H9 (cell line): Measurements from ENCODE around the gene TRMT44. TPM values are rescaled to one million over a fixed set of nuclear protein-coding genes. Genes with fewer than 3 reads are reported as not detected.
A peak's percentile ranks its signal among the peaks of the same experiment; 100 is the strongest.

Source experiments
- DNase-seq: peaks from one replicate; pipeline ENCODE4 v3.0.0-alpha.2; 2017
- H2AFZ ChIP-seq: one replicate; pipeline ENCODE4 v1.6.1; 2013; ENCODE audit warnings: mild to moderate bottlenecking, low read length, control low read depth, moderate library complexity
- H2AK5ac ChIP-seq: 2 replicates; pipeline ENCODE4 v1.6.1; 2013; ENCODE audit warnings: low read length, control low read depth, mixed read lengths; ENCODE audit not compliant: insufficient read length
- H2BK120ac ChIP-seq: one replicate; pipeline ENCODE4 v1.6.1; 2013; ENCODE audit warnings: low read depth, mild to moderate bottlenecking, low read length, control low read depth, inconsistent platforms; ENCODE audit not compliant: poor library complexity, severe bottlenecking
- H2BK12ac ChIP-seq: 2 replicates; pipeline ENCODE4 v1.6.1; 2013; ENCODE audit warnings: low read length, control low read depth, mixed read lengths, low read depth; ENCODE audit not compliant: insufficient read length
- H2BK15ac ChIP-seq: 2 replicates; pipeline ENCODE4 v1.6.1; 2013; ENCODE audit warnings: low read depth, low read length, control low read depth
- H2BK20ac ChIP-seq: one replicate; pipeline ENCODE4 v1.6.1; 2013; ENCODE audit warnings: low read depth, mild to moderate bottlenecking, low read length, control low read depth, inconsistent platforms; ENCODE audit not compliant: poor library complexity, severe bottlenecking
- H2BK5ac ChIP-seq: 2 replicates; pipeline ENCODE4 v1.6.1; 2013; ENCODE audit warnings: low read length, control low read depth, mixed read lengths; ENCODE audit not compliant: insufficient read length
- H3K14ac ChIP-seq: 2 replicates; pipeline ENCODE4 v1.6.1; 2013; ENCODE audit warnings: low read length, control low read depth; ENCODE audit not compliant: insufficient read depth
- H3K18ac ChIP-seq: 2 replicates; pipeline ENCODE4 v1.6.1; 2013; ENCODE audit warnings: low read depth, mild to moderate bottlenecking, mixed read lengths, low read length, control low read depth; ENCODE audit not compliant: insufficient read length
- H3K23ac ChIP-seq: 2 replicates; pipeline ENCODE4 v1.6.1; 2013; ENCODE audit warnings: low read length, control low read depth, mixed read lengths, low read depth; ENCODE audit not compliant: insufficient read length
- H3K23me2 ChIP-seq: 2 replicates; pipeline ENCODE4 v1.6.1; 2013; ENCODE audit warnings: low read depth, mild to moderate bottlenecking, mixed read lengths, low read length, control low read depth; ENCODE audit not compliant: insufficient read length, poor library complexity, severe bottlenecking
- H3K27ac ChIP-seq: 2 replicates; pipeline ENCODE4 v1.5.1; 2013; ENCODE audit warnings: low read length, control low read depth, mixed read lengths, low read depth; ENCODE audit not compliant: insufficient read length
- H3K27me3 ChIP-seq: 2 replicates; pipeline ENCODE4 v1.6.1; 2013; ENCODE audit warnings: low read length, control low read depth, inconsistent platforms; ENCODE audit not compliant: insufficient read depth
- H3K4ac ChIP-seq: 2 replicates; pipeline ENCODE4 v1.6.1; 2013; ENCODE audit warnings: low read depth, mild to moderate bottlenecking, control low read depth, inconsistent platforms, low read length, moderate library complexity
- H3K4me1 ChIP-seq: 2 replicates; pipeline ENCODE4 v1.6.1; 2013; ENCODE audit warnings: low read length, control low read depth, inconsistent platforms; ENCODE audit not compliant: insufficient read depth
- H3K4me2 ChIP-seq: 2 replicates; pipeline ENCODE4 v1.6.1; 2013; ENCODE audit warnings: low read length, control low read depth, mixed read lengths; ENCODE audit not compliant: insufficient read length, insufficient read depth
- H3K56ac ChIP-seq: 2 replicates; pipeline ENCODE4 v1.6.1; 2013; ENCODE audit warnings: low read depth, mild to moderate bottlenecking, mixed read lengths, low read length, control low read depth; ENCODE audit not compliant: insufficient read length
- H3K79me1 ChIP-seq: 2 replicates; pipeline ENCODE4 v1.6.1; 2013; ENCODE audit warnings: low read depth, mild to moderate bottlenecking, moderate library complexity, low read length, control low read depth, inconsistent platforms; ENCODE audit not compliant: insufficient read depth, poor library complexity, severe bottlenecking
- H3K79me2 ChIP-seq: 2 replicates; pipeline ENCODE4 v1.6.1; 2013; ENCODE audit warnings: low read length, control low read depth, inconsistent platforms; ENCODE audit not compliant: insufficient read depth
- H3K9ac ChIP-seq: 2 replicates; pipeline ENCODE4 v1.6.1; 2013; ENCODE audit warnings: low read length, control low read depth, mixed read lengths; ENCODE audit not compliant: insufficient read length; ENCODE audit errors: extremely low read depth
- H3K9me3 ChIP-seq: one replicate; pipeline ENCODE4 v1.6.1; 2013; ENCODE audit warnings: low read depth, low read length, inconsistent platforms; ENCODE audit not compliant: control insufficient read depth
- H3T11ph ChIP-seq: one replicate; pipeline ENCODE4 v1.6.1; 2013; ENCODE audit warnings: mild to moderate bottlenecking, low read length, control low read depth, inconsistent platforms
- H4K20me1 ChIP-seq: one replicate; pipeline ENCODE4 v1.6.1; 2013; ENCODE audit not compliant: control insufficient read depth, insufficient read length, insufficient read depth
- H4K5ac ChIP-seq: 2 replicates; pipeline ENCODE4 v1.6.1; 2013; ENCODE audit warnings: low read depth, mild to moderate bottlenecking, mixed read lengths, low read length, control low read depth; ENCODE audit not compliant: insufficient read length
- H4K8ac ChIP-seq: replicated peaks from 2 replicates; pipeline ENCODE4 v1.6.1; 2013; ENCODE audit warnings: low read length, control low read depth, mixed read lengths, low read depth; ENCODE audit not compliant: insufficient read length
- H4K91ac ChIP-seq: 2 replicates; pipeline ENCODE4 v1.6.1; 2013; ENCODE audit warnings: low read depth, mild to moderate bottlenecking, moderate library complexity, mixed read lengths, low read length, control low read depth; ENCODE audit not compliant: insufficient read length
- H3K27ac Mint-ChIP-seq, 3 experiments: 2 replicates in 2 of 3; 3 replicates in 1 of 3; pipeline ENCODE4 v1.8.0; 2020 to 2021; ENCODE audit warnings: mixed read lengths in 3 of 3, mild to moderate bottlenecking in 1 of 3, moderate library complexity in 1 of 3
- H3K27me3 Mint-ChIP-seq: 2 replicates; pipeline ENCODE4 v1.8.0; 2021; ENCODE audit warnings: low read depth, mild to moderate bottlenecking, moderate library complexity, mixed read lengths
- H3K36me3 Mint-ChIP-seq, 3 experiments: 2 replicates in 2 of 3; 3 replicates in 1 of 3; pipeline ENCODE4 v1.8.0; 2020 to 2021; ENCODE audit warnings: low read depth in 3 of 3, mixed read lengths in 3 of 3; ENCODE audit not compliant: insufficient read depth in 1 of 3
- H3K4me1 Mint-ChIP-seq, 2 experiments: 2 replicates each; pipeline ENCODE4 v1.8.0; 2020; ENCODE audit warnings: mixed read lengths in 2 of 2
- H3K4me3 Mint-ChIP-seq, 2 experiments: 2 replicates in 1 of 2; 3 replicates in 1 of 2; pipeline ENCODE4 v1.8.0; 2020 to 2021; ENCODE audit warnings: mild to moderate bottlenecking in 2 of 2, mixed read lengths in 2 of 2, moderate library complexity in 1 of 2
- H3K9me3 Mint-ChIP-seq, 2 experiments: 2 replicates in 1 of 2; 3 replicates in 1 of 2; pipeline ENCODE4 v1.8.0; 2020; ENCODE audit warnings: mild to moderate bottlenecking in 2 of 2, mixed read lengths in 2 of 2, moderate library complexity in 1 of 2
- WGBS: extraction: QIAGEN DNeasy Blood & Tissue Kit; methylation state at CpG from one replicate; pipeline ENCODE4 v1.1.7; 2013; ENCODE audit warnings: missing lambda C conversion rate, low lambda C conversion rate, mixed read lengths; ENCODE audit not compliant: insufficient read length; ENCODE audit errors: extremely low coverage; 5-methylcytosine and 5-hydroxymethylcytosine counted together
- long read RNA-seq: library from polyadenylated mRNA; unstranded; transcript quantifications from one replicate; pipeline ENCODE4 v2.0.0, GENCODE V29; 2020
- total RNA-seq: library from RNA; stranded (reverse); gene quantifications from 2 replicates; pipeline ENCODE4 v1.2.1, GENCODE V29; 2021
- TF ChIP-seq, protein P1 (sequence below): fragments of 200-600 bp; sonication (generic); conservative IDR thresholded peaks from 3 replicates; pipeline ENCODE4 v1.8.0; 2021; ENCODE audit warnings: antibody characterized with exemption, mild to moderate bottlenecking

The TRMT44 gene, protein sequence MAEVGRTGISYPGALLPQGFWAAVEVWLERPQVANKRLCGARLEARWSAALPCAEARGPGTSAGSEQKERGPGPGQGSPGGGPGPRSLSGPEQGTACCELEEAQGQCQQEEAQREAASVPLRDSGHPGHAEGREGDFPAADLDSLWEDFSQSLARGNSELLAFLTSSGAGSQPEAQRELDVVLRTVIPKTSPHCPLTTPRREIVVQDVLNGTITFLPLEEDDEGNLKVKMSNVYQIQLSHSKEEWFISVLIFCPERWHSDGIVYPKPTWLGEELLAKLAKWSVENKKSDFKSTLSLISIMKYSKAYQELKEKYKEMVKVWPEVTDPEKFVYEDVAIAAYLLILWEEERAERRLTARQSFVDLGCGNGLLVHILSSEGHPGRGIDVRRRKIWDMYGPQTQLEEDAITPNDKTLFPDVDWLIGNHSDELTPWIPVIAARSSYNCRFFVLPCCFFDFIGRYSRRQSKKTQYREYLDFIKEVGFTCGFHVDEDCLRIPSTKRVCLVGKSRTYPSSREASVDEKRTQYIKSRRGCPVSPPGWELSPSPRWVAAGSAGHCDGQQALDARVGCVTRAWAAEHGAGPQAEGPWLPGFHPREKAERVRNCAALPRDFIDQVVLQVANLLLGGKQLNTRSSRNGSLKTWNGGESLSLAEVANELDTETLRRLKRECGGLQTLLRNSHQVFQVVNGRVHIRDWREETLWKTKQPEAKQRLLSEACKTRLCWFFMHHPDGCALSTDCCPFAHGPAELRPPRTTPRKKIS
- total RNA-seq: 22.8 and 28.3 TPM in 2 replicates
- long read RNA-seq, partial matches to known transcripts: 1 of 5 reads
- long read RNA-seq, other reads (novel, unspliced or antisense): 3 of 5 reads

DNA sequence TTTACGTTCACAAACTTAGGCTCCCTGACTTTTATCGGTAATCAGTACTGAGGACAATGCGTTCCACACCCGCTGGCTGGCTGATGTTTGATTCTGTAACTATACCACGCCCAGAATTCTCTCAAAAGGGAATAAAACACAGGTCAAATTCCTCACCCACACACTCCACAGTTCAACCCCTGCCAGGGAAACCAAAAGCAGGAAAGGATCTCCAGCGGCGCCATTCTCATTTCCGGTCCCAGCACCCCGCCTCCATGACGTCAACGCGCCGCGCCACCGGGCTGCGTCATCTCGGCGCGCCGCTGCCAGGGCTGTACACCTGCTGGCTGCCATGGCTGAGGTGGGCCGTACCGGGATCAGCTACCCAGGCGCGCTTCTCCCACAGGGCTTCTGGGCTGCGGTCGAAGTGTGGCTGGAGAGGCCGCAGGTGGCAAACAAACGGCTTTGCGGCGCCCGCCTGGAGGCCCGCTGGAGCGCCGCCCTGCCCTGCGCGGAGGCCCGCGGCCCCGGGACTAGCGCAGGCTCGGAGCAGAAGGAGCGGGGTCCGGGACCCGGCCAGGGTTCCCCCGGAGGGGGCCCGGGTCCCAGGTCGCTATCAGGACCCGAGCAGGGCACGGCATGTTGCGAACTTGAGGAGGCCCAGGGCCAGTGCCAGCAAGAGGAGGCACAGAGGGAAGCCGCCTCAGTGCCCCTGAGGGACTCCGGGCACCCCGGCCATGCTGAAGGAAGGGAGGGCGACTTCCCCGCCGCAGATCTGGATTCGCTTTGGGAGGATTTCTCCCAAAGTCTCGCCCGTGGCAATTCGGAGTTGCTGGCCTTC is at the start of gene TRMT44, which contains the start of gene ACOX3:
TSS of gene TRMT44 (plus strand) at position 286 of the 820 bp plus-strand sequence. CDS start at position 332, 46 bp downstream.
TSS of gene ACOX3 (minus strand) at position 232 of the 820 bp plus-strand sequence. CDS start 24,202 bp downstream, outside the sequence.
- Histone ChIP-seq H3K4ac (no peak within 1 kb of the TSS), H4K8ac (no peak within 1 kb of the TSS), H3K9ac (peak within 1 kb of the TSS; percentile 60), H2BK12ac (no peak within 1 kb of the TSS), H2BK5ac (no peak within 1 kb of the TSS), H3K4me2 (peak within 1 kb of the TSS; percentile 71), H2BK120ac (no peak within 1 kb of the TSS), H3K18ac (no peak within 1 kb of the TSS), H3K79me2 (peaks cover 18% of the 10 kb centered on the region; the same call in 1 of the 2 replicates), H3K79me1 (peaks cover 3% of the 10 kb centered on the region), H2AK5ac (no peak within 1 kb of the TSS), H3K23me2 (peaks cover 6% of the 10 kb centered on the region), H3K23ac (no peak within 1 kb of the TSS), H3T11ph (no peak within 1 kb of the TSS), H4K91ac (no peak within 1 kb of the TSS), H4K5ac (no peak within 1 kb of the TSS), H4K20me1 (no peaks in the 10 kb centered on the region), H3K27ac (peak within 1 kb of the TSS; percentile 24), H2BK15ac (no peak within 1 kb of the TSS), H3K4me1 (peaks cover 5% of the 10 kb centered on the region; the same call in 1 of the 2 replicates), H3K56ac (no peak within 1 kb of the TSS), H3K14ac (no peak within 1 kb of the TSS), H2AFZ (peak within 1 kb of the TSS; percentile 89), H2BK20ac (no peak within 1 kb of the TSS), H3K27me3 (no peaks in the 10 kb centered on the region), H3K9me3 (no peaks in the 10 kb centered on the region)
- TF ChIP-seq, protein P1, sequence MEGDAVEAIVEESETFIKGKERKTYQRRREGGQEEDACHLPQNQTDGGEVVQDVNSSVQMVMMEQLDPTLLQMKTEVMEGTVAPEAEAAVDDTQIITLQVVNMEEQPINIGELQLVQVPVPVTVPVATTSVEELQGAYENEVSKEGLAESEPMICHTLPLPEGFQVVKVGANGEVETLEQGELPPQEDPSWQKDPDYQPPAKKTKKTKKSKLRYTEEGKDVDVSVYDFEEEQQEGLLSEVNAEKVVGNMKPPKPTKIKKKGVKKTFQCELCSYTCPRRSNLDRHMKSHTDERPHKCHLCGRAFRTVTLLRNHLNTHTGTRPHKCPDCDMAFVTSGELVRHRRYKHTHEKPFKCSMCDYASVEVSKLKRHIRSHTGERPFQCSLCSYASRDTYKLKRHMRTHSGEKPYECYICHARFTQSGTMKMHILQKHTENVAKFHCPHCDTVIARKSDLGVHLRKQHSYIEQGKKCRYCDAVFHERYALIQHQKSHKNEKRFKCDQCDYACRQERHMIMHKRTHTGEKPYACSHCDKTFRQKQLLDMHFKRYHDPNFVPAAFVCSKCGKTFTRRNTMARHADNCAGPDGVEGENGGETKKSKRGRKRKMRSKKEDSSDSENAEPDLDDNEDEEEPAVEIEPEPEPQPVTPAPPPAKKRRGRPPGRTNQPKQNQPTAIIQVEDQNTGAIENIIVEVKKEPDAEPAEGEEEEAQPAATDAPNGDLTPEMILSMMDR: no peak
- peak within 1 kb of the TSS; percentile 92 to 99 (median 98); a peak in 6 of 7 replicates for H3K27ac Mint-ChIP-seq
- peaks cover 6 to 14% (median 9%) of the 10 kb centered on the region in 3 experiments for H3K36me3 Mint-ChIP-seq
- peaks cover 41 to 49% of the 10 kb centered on the region in 2 experiments for H3K4me1 Mint-ChIP-seq
- WGBS: no CpG with 5 or more reads among the region's 60 CpGs
- peaks cover 14 to 15% of the 10 kb centered on the region in 2 experiments for H3K9me3 Mint-ChIP-seq
- H3K27me3 Mint-ChIP-seq: no peaks in the 10 kb centered on the region
- peak; percentile 92 for DNase-seq
- H3K4me3 Mint-ChIP-seq: peak within 1 kb of the TSS; percentile 80 to 87
